Endothelial cell (in vitro differentiated cells): Measurements from ENCODE around the gene TSPAN15. TPM values are rescaled to one million over a fixed set of nuclear protein-coding genes. Genes with fewer than 3 reads are reported as not detected.

Source experiments
- DNase-seq: peaks from one replicate; pipeline ENCODE4 v3.0.0; 2021; ENCODE audit warnings: low spot score
- H3K27ac Mint-ChIP-seq: one replicate; pipeline ENCODE4 v1.8.0; 2021; ENCODE audit warnings: mixed read lengths, inconsistent platforms; ENCODE audit not compliant: unreplicated experiment
- H3K27me3 Mint-ChIP-seq: one replicate; pipeline ENCODE4 v1.8.0; 2021; ENCODE audit warnings: mild to moderate bottlenecking, moderate library complexity, mixed read lengths, inconsistent platforms; ENCODE audit not compliant: unreplicated experiment
- H3K36me3 Mint-ChIP-seq: one replicate; pipeline ENCODE4 v1.8.0; 2021; ENCODE audit warnings: mild to moderate bottlenecking, low read depth, mixed read lengths, inconsistent platforms; ENCODE audit not compliant: unreplicated experiment
- H3K4me1 Mint-ChIP-seq: one replicate; pipeline ENCODE4 v1.8.0; 2021; ENCODE audit warnings: mild to moderate bottlenecking, mixed read lengths, inconsistent platforms; ENCODE audit not compliant: unreplicated experiment
- H3K4me3 Mint-ChIP-seq: one replicate; pipeline ENCODE4 v1.8.0; 2021; ENCODE audit warnings: mild to moderate bottlenecking, mixed read lengths, inconsistent platforms; ENCODE audit not compliant: unreplicated experiment
- H3K9me3 Mint-ChIP-seq: one replicate; pipeline ENCODE4 v1.8.0; 2021; ENCODE audit warnings: mixed read lengths, inconsistent platforms; ENCODE audit not compliant: unreplicated experiment
- total RNA-seq: library from RNA; stranded (reverse); fragmentation: NEBNext Ultra II Directional; extraction: Animal tissue kit (Norgen Biotek cat#: 25700); gene quantifications from one replicate; pipeline ENCODE4 v1.2.1, GENCODE V29; 2021; ENCODE audit not compliant: unreplicated experiment
- TF ChIP-seq, protein P1 (sequence below): fragments of 200-600 bp; sonication (generic); IDR thresholded peaks from one replicate; pipeline ENCODE4 v1.5.0; 2021; ENCODE audit warnings: antibody characterized with exemption; ENCODE audit not compliant: unreplicated experiment

Gene TSPAN15
- total RNA-seq, 1 donor from 2014 or later = 195 TPM

- Mint-ChIP-seq H3K4me3 (peak overlapping the region; percentile 31), H3K36me3 (peaks cover 4% of the 10 kb centered on the region), H3K9me3 (no peaks in the 10 kb centered on the region), H3K4me1 (peaks cover 81% of the 10 kb centered on the region), H3K27ac (peak overlapping the region; percentile 64), H3K27me3 (peaks cover 10% of the 10 kb centered on the region)
- DNase-seq = no peak
- TF ChIP-seq, protein P1, sequence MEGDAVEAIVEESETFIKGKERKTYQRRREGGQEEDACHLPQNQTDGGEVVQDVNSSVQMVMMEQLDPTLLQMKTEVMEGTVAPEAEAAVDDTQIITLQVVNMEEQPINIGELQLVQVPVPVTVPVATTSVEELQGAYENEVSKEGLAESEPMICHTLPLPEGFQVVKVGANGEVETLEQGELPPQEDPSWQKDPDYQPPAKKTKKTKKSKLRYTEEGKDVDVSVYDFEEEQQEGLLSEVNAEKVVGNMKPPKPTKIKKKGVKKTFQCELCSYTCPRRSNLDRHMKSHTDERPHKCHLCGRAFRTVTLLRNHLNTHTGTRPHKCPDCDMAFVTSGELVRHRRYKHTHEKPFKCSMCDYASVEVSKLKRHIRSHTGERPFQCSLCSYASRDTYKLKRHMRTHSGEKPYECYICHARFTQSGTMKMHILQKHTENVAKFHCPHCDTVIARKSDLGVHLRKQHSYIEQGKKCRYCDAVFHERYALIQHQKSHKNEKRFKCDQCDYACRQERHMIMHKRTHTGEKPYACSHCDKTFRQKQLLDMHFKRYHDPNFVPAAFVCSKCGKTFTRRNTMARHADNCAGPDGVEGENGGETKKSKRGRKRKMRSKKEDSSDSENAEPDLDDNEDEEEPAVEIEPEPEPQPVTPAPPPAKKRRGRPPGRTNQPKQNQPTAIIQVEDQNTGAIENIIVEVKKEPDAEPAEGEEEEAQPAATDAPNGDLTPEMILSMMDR = no peak
Measured at GRCh38 chr10:69464401-69464800, 13.1 kb downstream of the TSPAN15 start.

DNA sequence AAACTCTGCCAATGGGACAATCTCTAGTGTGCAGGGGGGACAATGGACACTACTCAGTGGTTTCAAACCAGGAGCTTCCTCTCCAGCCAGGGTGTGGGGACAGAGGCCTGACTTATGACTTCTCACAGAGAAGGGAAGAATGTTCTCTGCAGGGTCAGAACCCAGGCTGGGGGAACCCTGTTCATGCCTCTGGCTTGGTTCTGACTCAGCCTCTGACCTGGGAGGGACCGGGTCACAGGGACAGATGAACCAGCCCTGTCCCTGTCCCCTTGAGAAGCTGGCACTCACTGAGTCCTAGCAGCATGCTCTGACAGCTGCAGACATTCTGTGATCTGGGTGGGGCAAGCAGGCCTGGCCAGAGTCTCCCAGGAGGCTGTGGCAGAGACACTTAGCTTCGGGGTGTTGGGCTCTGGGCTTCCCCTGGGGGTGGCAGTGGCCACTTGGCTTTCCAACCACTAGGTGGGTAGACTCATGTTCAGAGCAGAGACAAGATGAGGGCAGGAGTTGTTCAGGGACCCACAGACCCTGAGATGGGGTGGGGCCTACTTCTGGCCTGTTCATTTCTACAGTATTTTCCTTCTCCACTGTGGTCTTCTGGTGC, 13.6 kb downstream of the TSPAN15 start:
- Mint-ChIP-seq H3K4me3 (peak overlapping the region; percentile 51), H3K36me3 (peaks cover 6% of the 10 kb centered on the region), H3K9me3 (no peaks in the 10 kb centered on the region), H3K27me3 (peaks cover 8% of the 10 kb centered on the region), H3K27ac (peak overlapping the region; percentile 64), H3K4me1 (peaks cover 79% of the 10 kb centered on the region)
- no peak for DNase-seq
- TF ChIP-seq, protein P1 = no peak

- Mint-ChIP-seq H3K9me3 (no peaks in the 10 kb centered on the region), H3K4me1 (peaks cover 81% of the 10 kb centered on the region), H3K36me3 (peaks cover 12% of the 10 kb centered on the region), H3K27me3 (peaks cover 7% of the 10 kb centered on the region), H3K27ac (peak overlapping the region; percentile 48), H3K4me3 (peak overlapping the region; percentile 51)
- DNase-seq = no peak
- TF ChIP-seq, protein P1 = no peak
Measured at GRCh38 chr10:69465457-69466157, 14.3 kb downstream of the TSPAN15 start.

DNA sequence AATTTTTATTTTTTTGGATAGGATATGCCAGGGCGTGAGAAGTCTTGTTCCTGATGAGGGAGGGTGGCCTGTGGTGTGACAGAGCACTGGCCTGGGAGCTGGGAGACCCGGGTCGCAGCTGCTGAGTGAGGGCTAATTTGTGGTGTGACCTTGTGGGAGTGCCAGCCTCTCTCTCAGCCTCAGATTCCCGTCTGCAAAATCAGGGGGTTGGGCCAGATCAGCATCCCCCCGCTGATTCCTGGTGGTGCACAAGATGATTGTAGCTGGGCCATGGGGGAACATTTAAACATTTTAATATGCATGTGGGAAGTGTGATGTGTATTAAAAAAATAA, 14.9 kb downstream of the TSPAN15 start:
- TF ChIP-seq, protein P1 = no peak
- Mint-ChIP-seq H3K9me3 (no peaks in the 10 kb centered on the region), H3K27ac (no peak overlapping the region), H3K36me3 (peaks cover 13% of the 10 kb centered on the region), H3K4me3 (no peak overlapping the region), H3K4me1 (peaks cover 80% of the 10 kb centered on the region), H3K27me3 (peaks cover 6% of the 10 kb centered on the region)
- no peak for DNase-seq

- Mint-ChIP-seq H3K27me3 (peaks cover 6% of the 10 kb centered on the region), H3K9me3 (no peaks in the 10 kb centered on the region), H3K4me3 (no peak overlapping the region), H3K27ac (no peak overlapping the region), H3K36me3 (peaks cover 13% of the 10 kb centered on the region), H3K4me1 (peaks cover 74% of the 10 kb centered on the region)
- TF ChIP-seq, protein P1 = no peak
- no peak for DNase-seq
Measured at GRCh38 chr10:69466689-69467088, 15.4 kb downstream of the TSPAN15 start.
